Neutrophil (primary cell): Measurements from ENCODE around the gene CD80.

ENCODE experiments used
- H3K27ac ChIP-seq: fragments of 200-600 bp; sonication (generic); 2 replicates; pipeline ENCODE4 v1.5.1; 2016; ENCODE audit warnings: mild to moderate bottlenecking, moderate library complexity
- H3K27me3 ChIP-seq: fragments of 200-600 bp; sonication (generic); 2 replicates; pipeline ENCODE4 v1.6.0; 2016; ENCODE audit warnings: mild to moderate bottlenecking
- H3K36me3 ChIP-seq: fragments of 200-600 bp; sonication (generic); 2 replicates; pipeline ENCODE4 v1.5.1; 2017
- H3K4me1 ChIP-seq, 2 experiments: fragments of 200-600 bp in 1 of 2; sonication (generic) in 1 of 2; 1 replicate in 1 of 2; 2 replicates in 1 of 2; pipeline versions ENCODE4 v1.5.1 to v1.6.1; 2013 to 2016; ENCODE audit warnings: low read depth in 1 of 2, low read length in 1 of 2, mild to moderate bottlenecking in 1 of 2, moderate library complexity in 1 of 2; ENCODE audit not compliant: control insufficient read depth in 1 of 2, insufficient read depth in 1 of 2
- H3K4me3 ChIP-seq, 2 experiments: fragments of 200-600 bp in 1 of 2; sonication (generic) in 1 of 2; 1 replicate in 1 of 2; 2 replicates in 1 of 2; pipeline ENCODE4 v1.5.1; 2013 to 2016; ENCODE audit warnings: low read depth in 1 of 2, low read length in 1 of 2, mild to moderate bottlenecking in 1 of 2, moderate library complexity in 1 of 2
- H3K9me3 ChIP-seq: fragments of 200-600 bp; sonication (generic); 2 replicates; pipeline ENCODE4 v1.5.1; 2016
- TF ChIP-seq, protein P1 (sequence below): fragments of 200-600 bp; sonication (generic); IDR thresholded peaks from 2 replicates; pipeline ENCODE4 v1.5.1; 2016; ENCODE audit warnings: antibody characterized with exemption

Gene CD80

DNA sequence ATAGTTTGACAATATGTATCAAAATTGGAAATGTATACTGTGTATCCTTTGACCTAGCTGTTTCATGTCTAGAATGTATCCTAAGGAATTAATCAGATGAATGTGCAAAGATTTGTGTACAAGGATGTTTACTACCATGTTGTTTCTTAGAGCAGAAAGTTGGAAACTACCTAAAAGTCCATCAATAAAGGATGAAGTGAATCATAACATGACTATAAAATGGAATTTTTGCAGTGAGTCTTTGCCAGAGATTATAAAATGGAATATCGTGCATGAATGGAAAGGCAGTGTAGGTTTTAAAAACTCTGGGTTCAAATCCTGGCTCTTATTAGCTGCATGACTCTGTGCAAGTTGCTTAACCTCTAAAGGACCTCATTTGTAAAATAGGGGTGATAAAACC lies 76.3 kb downstream of the CD80 start:
- peaks cover 16% of the 10 kb centered on the region for H3K36me3 ChIP-seq
- no peak overlapping the region for H3K4me3 ChIP-seq
- TF ChIP-seq, protein P1, sequence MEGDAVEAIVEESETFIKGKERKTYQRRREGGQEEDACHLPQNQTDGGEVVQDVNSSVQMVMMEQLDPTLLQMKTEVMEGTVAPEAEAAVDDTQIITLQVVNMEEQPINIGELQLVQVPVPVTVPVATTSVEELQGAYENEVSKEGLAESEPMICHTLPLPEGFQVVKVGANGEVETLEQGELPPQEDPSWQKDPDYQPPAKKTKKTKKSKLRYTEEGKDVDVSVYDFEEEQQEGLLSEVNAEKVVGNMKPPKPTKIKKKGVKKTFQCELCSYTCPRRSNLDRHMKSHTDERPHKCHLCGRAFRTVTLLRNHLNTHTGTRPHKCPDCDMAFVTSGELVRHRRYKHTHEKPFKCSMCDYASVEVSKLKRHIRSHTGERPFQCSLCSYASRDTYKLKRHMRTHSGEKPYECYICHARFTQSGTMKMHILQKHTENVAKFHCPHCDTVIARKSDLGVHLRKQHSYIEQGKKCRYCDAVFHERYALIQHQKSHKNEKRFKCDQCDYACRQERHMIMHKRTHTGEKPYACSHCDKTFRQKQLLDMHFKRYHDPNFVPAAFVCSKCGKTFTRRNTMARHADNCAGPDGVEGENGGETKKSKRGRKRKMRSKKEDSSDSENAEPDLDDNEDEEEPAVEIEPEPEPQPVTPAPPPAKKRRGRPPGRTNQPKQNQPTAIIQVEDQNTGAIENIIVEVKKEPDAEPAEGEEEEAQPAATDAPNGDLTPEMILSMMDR, result no peak
- no peaks in the 10 kb centered on the region for H3K4me1 ChIP-seq
- H3K27me3 ChIP-seq, result no peaks in the 10 kb centered on the region
- H3K9me3 ChIP-seq, result no peaks in the 10 kb centered on the region
- H3K27ac ChIP-seq, result no peak overlapping the region

- TF ChIP-seq, protein P1, result no peak
- Histone ChIP-seq H3K4me1 (no peaks in the 10 kb centered on the region), H3K27me3 (no peaks in the 10 kb centered on the region), H3K9me3 (no peaks in the 10 kb centered on the region), H3K27ac (no peak overlapping the region), H3K4me3 (no peak overlapping the region), H3K36me3 (peaks cover 9% of the 10 kb centered on the region)
Observed at GRCh38 chr3:119481079-119481478, 78.3 kb downstream of the CD80 start.
